DND-41 (cell line): Measurements from ENCODE around the gene MCRS1.
A peak's percentile ranks its signal among the peaks of the same experiment; 100 is the strongest.

Source experiments
- ATAC-seq: fragments of 200-7000 bp; cut with Tn5 transposase; 3 replicates; pipeline ENCODE4 v1.9.1; 2021; ENCODE audit warnings: low read depth; ENCODE audit not compliant: insufficient read depth
- DNase-seq: peaks from one replicate; pipeline ENCODE4 v3.0.0-alpha.2; 2020
- H2AFZ ChIP-seq: 2 replicates; pipeline ENCODE4 v1.6.0; 2012; ENCODE audit warnings: low read depth, low read length
- H3K27ac ChIP-seq: 2 replicates; pipeline ENCODE4 v1.5.1; 2012; ENCODE audit warnings: low read length, inconsistent platforms
- H3K27me3 ChIP-seq: fragments of 200-600 bp; sonication (generic); 2 replicates; pipeline ENCODE4 v1.6.0; 2012; ENCODE audit warnings: low read length, mild to moderate bottlenecking, inconsistent platforms; ENCODE audit not compliant: insufficient read depth, poor library complexity
- H3K36me3 ChIP-seq: 2 replicates; pipeline ENCODE4 v1.5.1; 2012; ENCODE audit warnings: low read length, inconsistent platforms; ENCODE audit not compliant: insufficient read depth
- H3K4me1 ChIP-seq: 2 replicates; pipeline ENCODE4 v1.5.1; 2012; ENCODE audit warnings: mild to moderate bottlenecking, low read length; ENCODE audit not compliant: insufficient read depth
- H3K4me2 ChIP-seq: 2 replicates; pipeline ENCODE4 v1.6.0; 2012; ENCODE audit warnings: mild to moderate bottlenecking, moderate library complexity, low read length, inconsistent platforms; ENCODE audit not compliant: insufficient read depth
- H3K4me3 ChIP-seq, 2 experiments: fragments of 200-600 bp in 1 of 2; shearing (Covaris generic) in 1 of 2; 2 replicates each; pipeline ENCODE4 v1.5.1; 2012 to 2016; ENCODE audit warnings: inconsistent platforms in 2 of 2, low read length in 2 of 2, mild to moderate bottlenecking in 2 of 2, low read depth in 1 of 2, moderate library complexity in 1 of 2
- H3K79me2 ChIP-seq: 2 replicates; pipeline ENCODE4 v1.6.0; 2012; ENCODE audit warnings: low read length, inconsistent platforms; ENCODE audit not compliant: insufficient read depth
- H3K9ac ChIP-seq: 2 replicates; pipeline ENCODE4 v1.6.0; 2012; ENCODE audit warnings: low read depth, mild to moderate bottlenecking, inconsistent platforms, low read length, moderate library complexity
- H3K9me3 ChIP-seq: 2 replicates; pipeline ENCODE4 v1.5.1; 2012; ENCODE audit warnings: low read length, moderate library complexity, mild to moderate bottlenecking, inconsistent platforms; ENCODE audit not compliant: insufficient read depth, severe bottlenecking
- H4K20me1 ChIP-seq: 2 replicates; pipeline ENCODE4 v1.6.0; 2012; ENCODE audit warnings: low read length; ENCODE audit not compliant: insufficient read depth
- CTCF ChIP-seq: IDR thresholded peaks from 2 replicates; pipeline ENCODE4 v1.5.1; 2012; ENCODE audit warnings: borderline replicate concordance, low read length, moderate library complexity, mild to moderate bottlenecking; ENCODE audit not compliant: poor library complexity, severe bottlenecking; ENCODE audit errors: extremely low read depth
- EZH2 ChIP-seq: IDR thresholded peaks from 3 replicates; pipeline ENCODE4 v1.6.1; 2012; ENCODE audit warnings: borderline replicate concordance, low read depth, mild to moderate bottlenecking, moderate library complexity, low read length, inconsistent platforms; ENCODE audit not compliant: severe bottlenecking

Gene MCRS1

GRCh38 chr12:49566361-49566760 lies 1.6 kb downstream of the MCRS1 start:
- Histone ChIP-seq H3K36me3 (peaks cover 51% of the 10 kb centered on the region), H3K4me2 (peak overlapping the region; percentile 90), H3K27me3 (no peaks in the 10 kb centered on the region), H2AFZ (no peak overlapping the region), H3K4me1 (peaks cover 45% of the 10 kb centered on the region), H3K4me3 (peak overlapping the region in 1 of 2 experiments; percentile 99; a peak in 2 of 4 replicates), H3K27ac (no peak overlapping the region), H3K79me2 (peaks cover 56% of the 10 kb centered on the region), H3K9ac (peak overlapping the region; percentile 91), H3K9me3 (no peaks in the 10 kb centered on the region), H4K20me1 (peaks cover 15% of the 10 kb centered on the region)
- no peak for ATAC-seq
- TF ChIP-seq EZH2 (no peak), CTCF (no peak)
- DNase-seq: no peak

DNA sequence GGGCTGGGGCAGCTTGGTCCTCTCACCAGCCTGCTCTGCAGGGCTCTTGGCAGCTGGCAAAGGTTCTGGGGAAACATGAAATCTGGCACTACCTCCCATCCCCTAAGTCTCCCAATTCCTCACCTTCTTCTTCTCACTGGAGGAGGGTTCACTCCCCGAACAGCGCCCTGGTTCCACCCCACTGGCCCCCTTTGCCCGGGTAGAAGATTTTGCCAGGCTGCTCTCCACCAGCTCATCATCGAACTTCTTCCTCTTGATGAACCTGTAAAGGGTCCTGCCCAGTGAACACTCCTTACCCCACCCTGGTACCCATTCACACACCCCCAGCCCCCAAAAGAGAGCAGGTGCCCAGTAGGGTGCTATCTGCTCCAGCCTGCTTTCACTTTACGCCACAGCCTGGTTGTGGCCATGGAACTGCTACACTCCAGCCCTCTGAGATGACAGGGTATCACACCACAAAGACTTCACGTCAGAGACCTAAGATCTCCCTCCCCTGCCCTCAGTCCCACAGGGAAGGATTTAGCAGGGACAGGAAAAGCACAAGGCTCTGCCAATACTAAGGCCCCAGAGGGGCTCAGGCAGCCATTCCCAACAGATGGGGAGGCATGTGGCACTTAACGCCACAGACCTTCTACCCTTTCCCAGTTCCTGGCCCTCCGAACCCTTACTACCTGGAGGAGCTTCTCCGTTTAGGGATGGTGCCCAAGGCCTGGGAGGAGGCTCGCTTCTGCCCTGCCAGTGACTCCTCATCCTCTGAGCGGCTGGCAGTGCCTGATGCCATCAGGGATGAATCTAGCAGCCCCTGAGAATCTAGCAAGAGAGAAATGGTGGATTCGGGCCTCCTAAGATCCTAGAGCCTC lies 2.3 kb downstream of the MCRS1 start:
- Histone ChIP-seq H3K36me3 (peaks cover 58% of the 10 kb centered on the region), H3K4me3 (no peak overlapping the region), H3K4me2 (peak overlapping the region; percentile 90; the same call in 1 of the 2 replicates), H3K27ac (no peak overlapping the region), H3K9ac (no peak overlapping the region), H2AFZ (no peak overlapping the region), H3K9me3 (no peaks in the 10 kb centered on the region), H3K4me1 (peaks cover 40% of the 10 kb centered on the region), H3K79me2 (peaks cover 49% of the 10 kb centered on the region), H3K27me3 (no peaks in the 10 kb centered on the region), H4K20me1 (peaks cover 15% of the 10 kb centered on the region)
- DNase-seq: no peak
- no peak for ATAC-seq
- TF ChIP-seq CTCF: no peak
- TF ChIP-seq EZH2: no peak

DNA sequence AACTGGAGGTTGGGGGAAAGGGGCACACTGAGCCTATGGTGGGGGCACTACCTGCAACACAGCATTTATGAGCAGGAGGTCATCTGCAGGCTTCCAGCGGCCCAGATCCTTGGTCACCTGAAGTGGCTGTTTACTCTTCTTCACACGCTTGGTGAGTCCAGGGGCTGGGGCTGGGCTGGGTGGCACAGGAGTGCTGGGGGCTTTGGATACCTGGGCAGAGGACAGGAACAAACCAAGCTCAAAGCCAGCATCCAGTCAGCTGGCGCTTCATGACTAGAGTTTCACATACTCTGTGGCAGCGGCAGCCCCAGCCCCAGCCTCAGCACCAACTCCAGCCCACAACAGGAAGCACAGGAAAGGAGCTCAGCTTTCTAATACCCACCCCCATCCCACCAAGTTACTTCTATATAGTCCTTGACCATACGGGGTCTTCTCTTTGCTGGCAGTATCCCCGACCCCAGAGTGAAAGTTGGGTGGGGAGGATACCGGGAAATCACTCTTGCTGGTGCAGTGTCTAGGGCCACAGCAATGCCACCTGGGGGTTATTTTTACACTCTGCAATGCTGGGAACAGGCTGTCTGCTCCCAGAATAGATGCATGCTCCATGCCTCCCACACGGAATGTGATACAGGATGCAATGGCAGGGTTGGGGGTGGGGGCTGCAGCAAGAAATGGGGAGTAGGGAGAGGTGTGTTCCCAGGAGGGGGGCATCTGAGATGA lies 3.1 kb downstream of the MCRS1 start:
- H3K4me3 ChIP-seq: no peak overlapping the region
- H3K4me2 ChIP-seq: no peak overlapping the region
- DNase-seq (no peak), ATAC-seq (no peak)
- no peak for TF ChIP-seq CTCF
- TF ChIP-seq EZH2: no peak
- H3K4me1 ChIP-seq: peaks cover 32% of the 10 kb centered on the region
- H3K36me3 ChIP-seq: peaks cover 66% of the 10 kb centered on the region
- H3K27ac ChIP-seq: no peak overlapping the region
- H3K9ac ChIP-seq: no peak overlapping the region
- no peaks in the 10 kb centered on the region for H3K27me3 ChIP-seq
- no peaks in the 10 kb centered on the region for H3K9me3 ChIP-seq
- H4K20me1 ChIP-seq: peaks cover 15% of the 10 kb centered on the region
- peaks cover 41% of the 10 kb centered on the region for H3K79me2 ChIP-seq
- no peak overlapping the region for H2AFZ ChIP-seq
